Mesothelial cell of epicardium (in vitro differentiated cells): ENCODE data around the gene SPDYA. TPM values are rescaled to one million over a fixed set of nuclear protein-coding genes. Genes with fewer than 3 reads are reported as not detected.

Experiments
- DNase-seq, 2 experiments: peaks; one replicate each; pipeline ENCODE4 v3.0.0; 2021; ENCODE audit warnings: low spot score in 2 of 2; ENCODE audit not compliant: unreplicated experiment in 2 of 2
- H3K27ac Mint-ChIP-seq: 2 replicates; pipeline ENCODE4 v1.8.0; 2021; ENCODE audit warnings: mixed read lengths
- H3K27me3 Mint-ChIP-seq: 2 replicates; pipeline ENCODE4 v1.8.0; 2021; ENCODE audit warnings: low read depth, mixed read lengths
- H3K36me3 Mint-ChIP-seq: 2 replicates; pipeline ENCODE4 v1.8.0; 2021; ENCODE audit warnings: mixed read lengths
- H3K4me1 Mint-ChIP-seq: 2 replicates; pipeline ENCODE4 v1.8.0; 2021; ENCODE audit warnings: mixed read lengths
- H3K4me3 Mint-ChIP-seq: 2 replicates; pipeline ENCODE4 v1.8.0; 2021; ENCODE audit warnings: mild to moderate bottlenecking, moderate library complexity, mixed read lengths
- H3K9me3 Mint-ChIP-seq: 2 replicates; pipeline ENCODE4 v1.8.0; 2021; ENCODE audit warnings: mixed read lengths
- total RNA-seq: library from RNA; stranded (reverse); gene quantifications from 3 replicates; pipeline ENCODE4 v1.2.1, GENCODE V29; 2021
- TF ChIP-seq, protein P1 (sequence below): fragments of 200-600 bp; sonication (generic); IDR thresholded peaks from one replicate; pipeline ENCODE4 v1.5.0; 2021; ENCODE audit warnings: antibody characterized with exemption; ENCODE audit not compliant: unreplicated experiment

SPDYA gene
- total RNA-seq, 1 donor from 2014 or later, result 1.7 TPM

DNA sequence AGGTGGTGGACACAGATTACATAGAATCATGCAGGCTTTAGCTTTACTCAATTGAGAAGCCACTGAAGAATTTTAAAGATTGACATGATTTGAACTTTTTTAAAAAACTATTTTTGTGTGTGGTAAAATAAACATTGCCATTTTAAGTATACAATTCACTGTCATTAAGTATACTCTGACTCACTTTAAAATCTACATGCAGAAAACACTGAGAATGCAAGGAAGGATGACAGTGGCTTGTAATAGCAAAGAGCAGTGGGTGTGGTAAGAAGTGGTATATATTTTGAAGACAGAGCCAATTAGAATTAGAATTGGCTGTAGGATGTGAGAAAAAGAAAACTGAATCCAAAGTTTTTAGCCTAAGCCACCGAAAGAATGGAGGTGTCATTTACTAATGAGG, 44.6 kb downstream of the SPDYA start:
- Mint-ChIP-seq H3K9me3 (no peaks in the 10 kb centered on the region), H3K27ac (no peak overlapping the region)

GRCh38 chr2:28855977-28856376, 45.3 kb downstream of the SPDYA start:
- Mint-ChIP-seq H3K9me3 (no peaks in the 10 kb centered on the region), H3K27ac (no peak overlapping the region), H3K27me3 (no peaks in the 10 kb centered on the region), H3K4me1 (no peaks in the 10 kb centered on the region), H3K4me3 (no peak overlapping the region), H3K36me3 (peaks cover 26% of the 10 kb centered on the region)
- DNase-seq, result no peak
- TF ChIP-seq, protein P1, sequence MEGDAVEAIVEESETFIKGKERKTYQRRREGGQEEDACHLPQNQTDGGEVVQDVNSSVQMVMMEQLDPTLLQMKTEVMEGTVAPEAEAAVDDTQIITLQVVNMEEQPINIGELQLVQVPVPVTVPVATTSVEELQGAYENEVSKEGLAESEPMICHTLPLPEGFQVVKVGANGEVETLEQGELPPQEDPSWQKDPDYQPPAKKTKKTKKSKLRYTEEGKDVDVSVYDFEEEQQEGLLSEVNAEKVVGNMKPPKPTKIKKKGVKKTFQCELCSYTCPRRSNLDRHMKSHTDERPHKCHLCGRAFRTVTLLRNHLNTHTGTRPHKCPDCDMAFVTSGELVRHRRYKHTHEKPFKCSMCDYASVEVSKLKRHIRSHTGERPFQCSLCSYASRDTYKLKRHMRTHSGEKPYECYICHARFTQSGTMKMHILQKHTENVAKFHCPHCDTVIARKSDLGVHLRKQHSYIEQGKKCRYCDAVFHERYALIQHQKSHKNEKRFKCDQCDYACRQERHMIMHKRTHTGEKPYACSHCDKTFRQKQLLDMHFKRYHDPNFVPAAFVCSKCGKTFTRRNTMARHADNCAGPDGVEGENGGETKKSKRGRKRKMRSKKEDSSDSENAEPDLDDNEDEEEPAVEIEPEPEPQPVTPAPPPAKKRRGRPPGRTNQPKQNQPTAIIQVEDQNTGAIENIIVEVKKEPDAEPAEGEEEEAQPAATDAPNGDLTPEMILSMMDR, result no peak

More for the DNA sequence above, 44.6 kb downstream of the SPDYA start:
- DNase-seq, result no peak
- H3K36me3 Mint-ChIP-seq, result peaks cover 20% of the 10 kb centered on the region
- H3K27me3 Mint-ChIP-seq, result no peaks in the 10 kb centered on the region
- no peaks in the 10 kb centered on the region for H3K4me1 Mint-ChIP-seq
- TF ChIP-seq, protein P1, result no peak
- no peak overlapping the region for H3K4me3 Mint-ChIP-seq

GRCh38 chr2:28868611-28869010, 58.0 kb downstream of the SPDYA start:
- H3K9me3 Mint-ChIP-seq, result no peaks in the 10 kb centered on the region
- H3K36me3 Mint-ChIP-seq, result peaks cover 14% of the 10 kb centered on the region
- no peak for DNase-seq
- peaks cover 3% of the 10 kb centered on the region for H3K27me3 Mint-ChIP-seq
- peaks cover 28% of the 10 kb centered on the region for H3K4me1 Mint-ChIP-seq
- H3K4me3 Mint-ChIP-seq, result peak overlapping the region; percentile 98
- TF ChIP-seq, protein P1, result no peak
- H3K27ac Mint-ChIP-seq, result no peak overlapping the region

DNA sequence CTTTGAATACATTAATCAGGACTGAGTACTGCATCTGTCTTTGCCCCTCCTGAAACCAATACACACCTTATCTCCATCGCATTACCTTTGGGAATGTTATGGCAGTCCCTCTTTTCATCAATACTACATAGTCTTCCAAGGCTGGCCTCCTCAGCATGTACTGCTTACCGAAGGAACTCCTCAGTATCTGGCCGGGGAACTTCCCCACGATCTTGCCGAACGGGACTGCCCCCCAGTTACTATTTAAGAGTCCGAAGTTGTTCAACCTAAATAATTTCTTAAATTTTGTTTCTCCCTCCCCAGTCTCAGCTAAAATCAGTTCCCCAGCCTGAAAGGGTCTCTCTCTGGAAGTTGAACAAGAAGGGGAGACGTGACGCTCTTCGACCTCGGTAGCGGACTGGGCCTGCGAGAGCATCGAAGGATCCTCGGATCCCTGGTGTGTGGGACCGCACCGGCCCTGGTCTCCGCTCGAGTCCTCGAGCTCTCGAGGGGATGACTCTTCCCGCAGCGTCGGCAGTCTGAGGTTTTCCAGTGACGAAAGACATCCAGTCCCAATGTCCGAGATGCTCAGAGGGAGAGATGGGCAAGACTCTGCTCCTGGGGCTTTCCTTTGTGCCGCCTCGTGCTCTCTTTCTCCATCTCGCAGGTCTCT, 59.0 kb downstream of the SPDYA start:
- TF ChIP-seq, protein P1, result no peak
- Mint-ChIP-seq H3K9me3 (no peaks in the 10 kb centered on the region), H3K36me3 (peaks cover 9% of the 10 kb centered on the region), H3K4me3 (peak overlapping the region; percentile 98), H3K27me3 (peaks cover 4% of the 10 kb centered on the region), H3K4me1 (peaks cover 28% of the 10 kb centered on the region), H3K27ac (peak overlapping the region; percentile 99)
- no peak for DNase-seq

GRCh38 chr2:28870146-28870891, 59.7 kb downstream of the SPDYA start, which contains the start of gene TRMT61B:
TRMT61B (minus strand) TSS chr2:28870309; CDS start chr2:28870277, 32 bp downstream.
- no peaks in the 10 kb centered on the region for H3K9me3 Mint-ChIP-seq
- DNase-seq, result peak; percentile 92 to 98
- peaks cover 25% of the 10 kb centered on the region for H3K4me1 Mint-ChIP-seq
- H3K27ac Mint-ChIP-seq, result peak within 1 kb of the TSS; percentile 99
- TF ChIP-seq, protein P1, result no peak
- peaks cover 5% of the 10 kb centered on the region for H3K36me3 Mint-ChIP-seq
- H3K27me3 Mint-ChIP-seq, result peaks cover 10% of the 10 kb centered on the region
- peak within 1 kb of the TSS; percentile 98 for H3K4me3 Mint-ChIP-seq
